Measurements from ENCODE around the gene CENPV.

CENPV gene

GRCh38 chr17:16361874-16362273 is 8.6 kb upstream of the CENPV start:
- Histone ChIP-seq H3K27me3 (ENCODE audit: control insufficient read depth in 1 of 2, insufficient read depth in 1 of 2, low read length in 2 of 2) (no peaks in the 10 kb centered on the region), H3K4me2 (ENCODE audit: low read length, poor library complexity, severe bottlenecking) (no peak overlapping the region), H3K4ac (ENCODE audit: low read depth in 1 of 2, low read length in 2 of 2) (no peak overlapping the region), H4K91ac (ENCODE audit: low read length) (no peak overlapping the region), H4K8ac (ENCODE audit: low read length) (no peak overlapping the region), H2AK5ac (ENCODE audit: low read length, severe bottlenecking) (no peak overlapping the region), H3K4me1 (ENCODE audit: control insufficient read depth, insufficient read depth, low read depth, low read length) (no peaks in the 10 kb centered on the region), H3K9ac (ENCODE audit: low read length) (no peak overlapping the region), H3K36me3 (ENCODE audit: control insufficient read depth in 1 of 2, insufficient read depth in 2 of 2, low read depth in 1 of 2, low read length in 2 of 2) (no peaks in the 10 kb centered on the region), H3K27ac (ENCODE audit: low read length, poor library complexity, severe bottlenecking) (no peak overlapping the region), H2AFZ (ENCODE audit: low read depth, low read length) (no peak overlapping the region), H3K9me3 (ENCODE audit: control insufficient read depth, low read length) (no peaks in the 10 kb centered on the region), H3K14ac (ENCODE audit: low read length in 2 of 2) (no peak overlapping the region), H2BK12ac (ENCODE audit: low read length in 2 of 2) (no peak overlapping the region), H3K23ac (ENCODE audit: low read length in 2 of 2) (no peak overlapping the region), H2BK5ac (ENCODE audit: low read depth, low read length, poor library complexity, severe bottlenecking) (no peak overlapping the region), H2BK120ac (ENCODE audit: low read depth, low read length) (no peak overlapping the region), H2BK15ac (ENCODE audit: low read depth, poor library complexity, severe bottlenecking) (no peak overlapping the region), H3K18ac (ENCODE audit: low read depth in 1 of 2, low read length in 2 of 2) (no peak overlapping the region), H3K4me3 (ENCODE audit: insufficient read depth in 1 of 2, low read depth in 1 of 2, low read length in 2 of 2) (no peak overlapping the region), H3K79me1 (replicated peaks; ENCODE audit: low read length, poor library complexity, severe bottlenecking) (no peaks in the 10 kb centered on the region)
- no peak for DNase-seq
- 95% methylated on average over 8 of the region's 8 CpGs for WGBS

GRCh38 chr17:16358394-16358793 is 5.1 kb upstream of the CENPV start:
- H2AK5ac ChIP-seq (ENCODE audit: low read length, severe bottlenecking), result no peak overlapping the region
- no peak overlapping the region for H4K91ac ChIP-seq (ENCODE audit: low read length)
- H2BK120ac ChIP-seq (ENCODE audit: low read depth, low read length), result no peak overlapping the region
- H2BK5ac ChIP-seq (ENCODE audit: low read depth, low read length, poor library complexity, severe bottlenecking), result no peak overlapping the region
- H3K18ac ChIP-seq (ENCODE audit: low read depth in 1 of 2, low read length in 2 of 2), result no peak overlapping the region
- H2AFZ ChIP-seq (ENCODE audit: low read depth, low read length), result no peak overlapping the region
- no peak overlapping the region for H2BK12ac ChIP-seq (ENCODE audit: low read length in 2 of 2)
- H3K4ac ChIP-seq (ENCODE audit: low read depth in 1 of 2, low read length in 2 of 2), result no peak overlapping the region
- no peak overlapping the region for H3K14ac ChIP-seq (ENCODE audit: low read length in 2 of 2)
- no peak overlapping the region for H4K8ac ChIP-seq (ENCODE audit: low read length)
- no peak overlapping the region for H3K27ac ChIP-seq (ENCODE audit: low read length, poor library complexity, severe bottlenecking)
- H3K79me1 ChIP-seq (replicated peaks; ENCODE audit: low read length, poor library complexity, severe bottlenecking), result peaks cover 2% of the 10 kb centered on the region
- no peak overlapping the region for H3K23ac ChIP-seq (ENCODE audit: low read length in 2 of 2)
- H3K9me3 ChIP-seq (ENCODE audit: control insufficient read depth, low read length), result no peaks in the 10 kb centered on the region
- DNase-seq, result no peak
- H3K36me3 ChIP-seq (ENCODE audit: control insufficient read depth in 1 of 2, insufficient read depth in 2 of 2, low read depth in 1 of 2, low read length in 2 of 2), result no peaks in the 10 kb centered on the region
- H3K4me2 ChIP-seq (ENCODE audit: low read length, poor library complexity, severe bottlenecking), result no peak overlapping the region
- H3K9ac ChIP-seq (ENCODE audit: low read length), result no peak overlapping the region
- H3K4me1 ChIP-seq (ENCODE audit: control insufficient read depth, insufficient read depth, low read depth, low read length), result peaks cover 3% of the 10 kb centered on the region
- H3K4me3 ChIP-seq (ENCODE audit: insufficient read depth in 1 of 2, low read depth in 1 of 2, low read length in 2 of 2), result no peak overlapping the region
- no peak overlapping the region for H2BK15ac ChIP-seq (ENCODE audit: low read depth, poor library complexity, severe bottlenecking)
- H3K27me3 ChIP-seq (ENCODE audit: control insufficient read depth in 1 of 2, insufficient read depth in 1 of 2, low read length in 2 of 2), result no peaks in the 10 kb centered on the region

GRCh38 chr17:16354585-16354984 is 1.3 kb upstream of the CENPV start:
- no peaks in the 10 kb centered on the region for H3K27me3 ChIP-seq (ENCODE audit: control insufficient read depth in 1 of 2, insufficient read depth in 1 of 2, low read length in 2 of 2)

GRCh38 chr17:16352667-16353316 is 477 bp downstream of the CENPV start:
- peak overlapping the region; percentile 49 for H2BK120ac ChIP-seq (ENCODE audit: low read depth, low read length)
- peaks cover 12% of the 10 kb centered on the region for H3K79me1 ChIP-seq (replicated peaks; ENCODE audit: low read length, poor library complexity, severe bottlenecking)
- peak; percentile 50 for DNase-seq
- no peaks in the 10 kb centered on the region for H3K27me3 ChIP-seq (ENCODE audit: control insufficient read depth in 1 of 2, insufficient read depth in 1 of 2, low read length in 2 of 2)
- no peak overlapping the region for H2BK12ac ChIP-seq (ENCODE audit: low read length in 2 of 2)
- H4K8ac ChIP-seq (ENCODE audit: low read length), result peak overlapping the region; percentile 27
- peaks cover 10% of the 10 kb centered on the region for H3K4me1 ChIP-seq (ENCODE audit: control insufficient read depth, insufficient read depth, low read depth, low read length)
- H2BK15ac ChIP-seq (ENCODE audit: low read depth, poor library complexity, severe bottlenecking), result peak overlapping the region; percentile 52
- H4K91ac ChIP-seq (ENCODE audit: low read length), result peak overlapping the region; percentile 75
- H3K9ac ChIP-seq (ENCODE audit: low read length), result peak overlapping the region; percentile 71
- H2BK5ac ChIP-seq (ENCODE audit: low read depth, low read length, poor library complexity, severe bottlenecking), result no peak overlapping the region
- under 1% methylated on average over 50 of the region's 75 CpGs for WGBS
- peak overlapping the region; percentile 68 to 79 for H3K4me3 ChIP-seq (ENCODE audit: insufficient read depth in 1 of 2, low read depth in 1 of 2, low read length in 2 of 2)
- H3K4ac ChIP-seq (ENCODE audit: low read depth in 1 of 2, low read length in 2 of 2), result peak overlapping the region in 1 of 2 experiments; percentile 47
- H3K18ac ChIP-seq (ENCODE audit: low read depth in 1 of 2, low read length in 2 of 2), result peak overlapping the region; percentile 62 to 77
- no peak overlapping the region for H2AK5ac ChIP-seq (ENCODE audit: low read length, severe bottlenecking)
- H3K36me3 ChIP-seq (ENCODE audit: control insufficient read depth in 1 of 2, insufficient read depth in 2 of 2, low read depth in 1 of 2, low read length in 2 of 2), result peaks cover 11 to 12% of the 10 kb centered on the region in 2 experiments
- H3K27ac ChIP-seq (ENCODE audit: low read length, poor library complexity, severe bottlenecking), result no peak overlapping the region
- peak overlapping the region in 1 of 2 experiments; percentile 48 for H3K23ac ChIP-seq (ENCODE audit: low read length in 2 of 2)
- peak overlapping the region; percentile 98 for H3K4me2 ChIP-seq (ENCODE audit: low read length, poor library complexity, severe bottlenecking)
- H3K14ac ChIP-seq (ENCODE audit: low read length in 2 of 2), result peak overlapping the region; percentile 57 to 79
- H3K9me3 ChIP-seq (ENCODE audit: control insufficient read depth, low read length), result no peaks in the 10 kb centered on the region
- H2AFZ ChIP-seq (ENCODE audit: low read depth, low read length), result peak overlapping the region; percentile 70

More at GRCh38 chr17:16354585-16354984, 1.3 kb upstream of the CENPV start:
- 98% methylated on average over 9 of the region's 14 CpGs for WGBS
- H3K4me3 ChIP-seq (ENCODE audit: insufficient read depth in 1 of 2, low read depth in 1 of 2, low read length in 2 of 2), result no peak overlapping the region
- no peak overlapping the region for H3K4ac ChIP-seq (ENCODE audit: low read depth in 1 of 2, low read length in 2 of 2)
- no peak overlapping the region for H3K23ac ChIP-seq (ENCODE audit: low read length in 2 of 2)
- no peak overlapping the region for H3K18ac ChIP-seq (ENCODE audit: low read depth in 1 of 2, low read length in 2 of 2)
- no peak overlapping the region for H3K27ac ChIP-seq (ENCODE audit: low read length, poor library complexity, severe bottlenecking)
- no peak overlapping the region for H4K91ac ChIP-seq (ENCODE audit: low read length)
- no peak overlapping the region for H2AK5ac ChIP-seq (ENCODE audit: low read length, severe bottlenecking)
- H3K4me1 ChIP-seq (ENCODE audit: control insufficient read depth, insufficient read depth, low read depth, low read length), result peaks cover 8% of the 10 kb centered on the region
- DNase-seq, result no peak
- H3K9me3 ChIP-seq (ENCODE audit: control insufficient read depth, low read length), result no peaks in the 10 kb centered on the region
- no peak overlapping the region for H2BK12ac ChIP-seq (ENCODE audit: low read length in 2 of 2)
- H3K79me1 ChIP-seq (replicated peaks; ENCODE audit: low read length, poor library complexity, severe bottlenecking), result peaks cover 4% of the 10 kb centered on the region
- no peak overlapping the region for H2BK5ac ChIP-seq (ENCODE audit: low read depth, low read length, poor library complexity, severe bottlenecking)
- peaks cover 0 to 2% of the 10 kb centered on the region in 2 experiments for H3K36me3 ChIP-seq (ENCODE audit: control insufficient read depth in 1 of 2, insufficient read depth in 2 of 2, low read depth in 1 of 2, low read length in 2 of 2)
- H2BK15ac ChIP-seq (ENCODE audit: low read depth, poor library complexity, severe bottlenecking), result no peak overlapping the region
- peak overlapping the region; percentile 41 for H4K8ac ChIP-seq (ENCODE audit: low read length)
- no peak overlapping the region for H3K14ac ChIP-seq (ENCODE audit: low read length in 2 of 2)
- no peak overlapping the region for H2AFZ ChIP-seq (ENCODE audit: low read depth, low read length)
- H3K4me2 ChIP-seq (ENCODE audit: low read length, poor library complexity, severe bottlenecking), result no peak overlapping the region
- H2BK120ac ChIP-seq (ENCODE audit: low read depth, low read length), result no peak overlapping the region
- H3K9ac ChIP-seq (ENCODE audit: low read length), result no peak overlapping the region
